Karpas-422 (cell line): Measurements from ENCODE around the gene SLC8A2. TPM values are rescaled to one million over a fixed set of nuclear protein-coding genes. Genes with fewer than 3 reads are reported as not detected.

Experiments
- DNase-seq: peaks from one replicate; pipeline ENCODE4 v3.0.0-alpha.2; 2015
- H2AFZ ChIP-seq: fragments of 200-600 bp; sonication (generic); 2 replicates; pipeline ENCODE4 v1.6.1; 2014; ENCODE audit warnings: antibody characterized with exemption, low read length, mixed read lengths
- H3K27ac ChIP-seq: fragments of 200-600 bp; sonication (generic); 2 replicates; pipeline ENCODE4 v1.5.1; 2014; ENCODE audit warnings: mild to moderate bottlenecking, low read length, moderate library complexity
- H3K27me3 ChIP-seq: fragments of 200-600 bp; sonication (generic); 2 replicates; pipeline ENCODE4 v1.6.1; 2014; ENCODE audit warnings: low read length, mixed read lengths
- H3K36me3 ChIP-seq: fragments of 200-600 bp; sonication (generic); 2 replicates; pipeline ENCODE4 v1.6.1; 2014; ENCODE audit warnings: low read length, mixed read lengths; ENCODE audit not compliant: insufficient read depth
- H3K4me1 ChIP-seq: fragments of 200-600 bp; sonication (generic); 2 replicates; pipeline ENCODE4 v1.6.1; 2014; ENCODE audit warnings: mild to moderate bottlenecking, low read length, mixed read lengths
- H3K4me2 ChIP-seq: fragments of 200-600 bp; sonication (generic); 2 replicates; pipeline ENCODE4 v1.6.1; 2014; ENCODE audit warnings: low read length, low read depth, mild to moderate bottlenecking; ENCODE audit not compliant: poor library complexity, severe bottlenecking
- H3K4me3 ChIP-seq: fragments of 200-600 bp; sonication (generic); 2 replicates; pipeline ENCODE4 v1.5.1; 2014; ENCODE audit warnings: mild to moderate bottlenecking, antibody characterized with exemption, low read length, mixed read lengths
- H3K79me2 ChIP-seq: fragments of 200-600 bp; sonication (generic); 2 replicates; pipeline ENCODE4 v1.6.1; 2014; ENCODE audit warnings: mild to moderate bottlenecking, low read length, mixed read lengths
- H3K9ac ChIP-seq: fragments of 200-600 bp; sonication (generic); 2 replicates; pipeline ENCODE4 v1.6.0; 2014; ENCODE audit warnings: low read length
- H3K9me2 ChIP-seq: fragments of 200-600 bp; sonication (generic), shearing (Covaris generic); replicated peaks from 2 replicates; pipeline ENCODE4 v1.6.0; 2014; ENCODE audit warnings: mild to moderate bottlenecking, low read length, moderate library complexity; ENCODE audit not compliant: insufficient read depth
- H3K9me3 ChIP-seq: fragments of 300-700, 200-600 bp; sonication (generic); 2 replicates; pipeline ENCODE4 v1.6.1; 2014; ENCODE audit warnings: low read length, mixed read lengths
- H4K20me1 ChIP-seq: fragments of 200-600 bp; sonication (generic); 2 replicates; pipeline ENCODE4 v1.6.1; 2014; ENCODE audit warnings: mild to moderate bottlenecking, antibody characterized with exemption, low read length, low read depth; ENCODE audit not compliant: insufficient read depth
- total RNA-seq: library from RNA; depleted of rRNA; stranded (reverse); fragments of >200 nt; shearing (Covaris generic); gene quantifications from 2 replicates; pipeline ENCODE4 v1.2.3, GENCODE V29; 2014; ENCODE audit warnings: low replicate concordance

SLC8A2 gene
- total RNA-seq, 1 experiment from 2014 or later: not detected

GRCh38 chr19:47480658-47481057, 9.0 kb upstream of the SLC8A2 start:
- no peak overlapping the region for H3K9ac ChIP-seq
- no peaks in the 10 kb centered on the region for H3K27me3 ChIP-seq
- no peak overlapping the region for H2AFZ ChIP-seq
- H3K4me3 ChIP-seq: no peak overlapping the region
- no peak overlapping the region for H3K27ac ChIP-seq
- H3K4me1 ChIP-seq: peaks cover 10% of the 10 kb centered on the region
- H4K20me1 ChIP-seq: no peaks in the 10 kb centered on the region
- H3K4me2 ChIP-seq: no peak overlapping the region
- no peaks in the 10 kb centered on the region for H3K9me3 ChIP-seq
- no peaks in the 10 kb centered on the region; the same call in 1 of the 2 replicates for H3K79me2 ChIP-seq
- no peaks in the 10 kb centered on the region for H3K36me3 ChIP-seq
- no peaks in the 10 kb centered on the region for H3K9me2 ChIP-seq
- no peak for DNase-seq

- no peaks in the 10 kb centered on the region for H4K20me1 ChIP-seq
- no peaks in the 10 kb centered on the region; the same call in 1 of the 2 replicates for H3K79me2 ChIP-seq
- no peaks in the 10 kb centered on the region for H3K9me3 ChIP-seq
- no peaks in the 10 kb centered on the region for H3K9me2 ChIP-seq
- H2AFZ ChIP-seq: no peak overlapping the region
- DNase-seq: no peak
- no peaks in the 10 kb centered on the region for H3K36me3 ChIP-seq
- H3K4me2 ChIP-seq: no peak overlapping the region
- H3K27ac ChIP-seq: no peak overlapping the region
- H3K4me3 ChIP-seq: no peak overlapping the region
- no peaks in the 10 kb centered on the region for H3K27me3 ChIP-seq
- H3K4me1 ChIP-seq: peaks cover 2% of the 10 kb centered on the region
- no peak overlapping the region for H3K9ac ChIP-seq
These were observed 8.2 kb upstream of the SLC8A2 start for GRCh38 chr19:47479701-47480503.

- Histone ChIP-seq H3K79me2 (no peaks in the 10 kb centered on the region), H3K9me3 (no peaks in the 10 kb centered on the region), H3K4me1 (no peaks in the 10 kb centered on the region), H3K4me3 (no peak overlapping the region), H3K9me2 (no peaks in the 10 kb centered on the region), H3K27ac (no peak overlapping the region), H4K20me1 (no peaks in the 10 kb centered on the region), H2AFZ (no peak overlapping the region), H3K36me3 (no peaks in the 10 kb centered on the region), H3K4me2 (no peak overlapping the region), H3K9ac (no peak overlapping the region), H3K27me3 (no peaks in the 10 kb centered on the region)
- no peak for DNase-seq
These were observed 4.8 kb upstream of the SLC8A2 start for GRCh38 chr19:47476438-47476972.

- Histone ChIP-seq H3K79me2 (no peaks in the 10 kb centered on the region), H3K27me3 (no peaks in the 10 kb centered on the region), H3K4me3 (no peak overlapping the region), H3K9ac (no peak overlapping the region), H3K36me3 (no peaks in the 10 kb centered on the region), H2AFZ (no peak overlapping the region), H3K9me3 (no peaks in the 10 kb centered on the region), H3K9me2 (no peaks in the 10 kb centered on the region), H3K27ac (no peak overlapping the region), H3K4me1 (no peaks in the 10 kb centered on the region), H4K20me1 (no peaks in the 10 kb centered on the region), H3K4me2 (no peak overlapping the region)
- DNase-seq: no peak
These were observed 3.8 kb upstream of the SLC8A2 start for GRCh38 chr19:47475465-47475864.

DNA sequence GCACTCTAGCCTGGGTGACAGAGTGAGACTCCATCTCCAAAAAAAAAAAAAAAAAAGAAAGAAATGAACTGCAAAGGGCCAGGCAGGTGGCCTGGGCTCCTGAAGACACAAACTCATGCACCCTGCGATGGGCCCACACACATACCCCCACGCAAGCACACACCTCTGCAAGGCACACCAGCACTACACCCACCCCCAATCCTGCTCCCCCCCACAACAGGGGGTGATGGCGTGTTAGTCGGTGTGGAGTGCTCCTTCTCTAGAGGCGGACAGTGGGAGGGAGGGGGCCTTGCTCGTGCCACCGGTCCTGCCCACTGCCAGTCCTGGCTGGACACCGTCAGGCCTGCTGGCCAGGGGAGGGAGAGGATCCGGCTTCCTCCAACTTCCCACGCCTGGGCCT, 1.6 kb upstream of the SLC8A2 start:
- H3K4me2 ChIP-seq: no peak overlapping the region
- H2AFZ ChIP-seq: no peak overlapping the region
- no peak overlapping the region for H3K9ac ChIP-seq
- no peaks in the 10 kb centered on the region for H3K4me1 ChIP-seq
- H3K27me3 ChIP-seq: no peaks in the 10 kb centered on the region
- H3K4me3 ChIP-seq: no peak overlapping the region
- H4K20me1 ChIP-seq: no peaks in the 10 kb centered on the region
- no peaks in the 10 kb centered on the region for H3K9me3 ChIP-seq
- no peaks in the 10 kb centered on the region for H3K79me2 ChIP-seq
- H3K9me2 ChIP-seq: no peaks in the 10 kb centered on the region
- H3K36me3 ChIP-seq: no peaks in the 10 kb centered on the region
- no peak for DNase-seq
- H3K27ac ChIP-seq: no peak overlapping the region

GRCh38 chr19:47471381-47471732, 336 bp downstream of the SLC8A2 start:
- Histone ChIP-seq H2AFZ (no peak overlapping the region), H3K79me2 (no peaks in the 10 kb centered on the region), H3K4me3 (no peak overlapping the region), H3K27me3 (no peaks in the 10 kb centered on the region), H3K4me1 (no peaks in the 10 kb centered on the region), H3K4me2 (no peak overlapping the region), H3K27ac (no peak overlapping the region), H3K36me3 (no peaks in the 10 kb centered on the region), H3K9me2 (no peaks in the 10 kb centered on the region), H4K20me1 (no peaks in the 10 kb centered on the region), H3K9ac (no peak overlapping the region), H3K9me3 (no peaks in the 10 kb centered on the region)
- DNase-seq: no peak

DNA sequence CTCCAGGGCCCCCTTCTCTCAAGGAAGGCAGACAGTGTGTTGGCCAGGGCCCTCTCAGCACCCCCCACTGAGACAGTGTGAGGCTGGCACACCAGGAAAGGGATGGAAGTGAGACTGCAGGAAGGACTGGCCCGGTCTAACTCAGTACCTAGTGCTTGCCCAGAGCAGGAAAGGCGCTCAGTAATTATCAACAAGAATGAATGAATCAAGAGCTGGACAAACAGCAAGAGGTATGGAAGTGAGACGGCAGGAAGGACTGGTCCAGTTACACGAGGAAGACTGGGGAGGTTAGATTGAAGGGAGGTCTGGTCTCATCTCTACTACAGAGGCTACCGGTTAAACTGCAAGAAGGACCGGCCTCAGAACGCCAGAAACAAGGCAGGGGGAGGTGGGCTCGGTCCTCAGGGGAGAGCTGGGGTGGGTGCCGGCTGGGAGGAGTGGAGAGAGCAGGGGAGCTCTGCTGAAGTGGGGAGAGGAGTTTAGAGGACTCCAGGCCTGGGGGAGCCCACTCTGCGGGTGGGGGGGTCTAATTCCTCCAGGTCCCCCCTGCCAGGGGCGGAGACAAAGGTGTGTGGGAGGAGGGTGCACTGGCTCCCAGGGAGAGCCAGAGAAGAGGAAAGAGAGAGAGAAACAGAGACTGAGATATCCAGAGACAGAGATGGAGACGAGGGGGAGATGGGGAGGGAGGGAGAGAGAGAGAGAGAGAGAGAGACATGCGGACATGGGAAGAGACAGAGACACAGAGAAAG, 1.1 kb downstream of the SLC8A2 start:
- Histone ChIP-seq H3K4me2 (no peak overlapping the region), H3K36me3 (no peaks in the 10 kb centered on the region), H3K79me2 (no peaks in the 10 kb centered on the region), H3K4me1 (no peaks in the 10 kb centered on the region), H3K27ac (no peak overlapping the region), H3K27me3 (no peaks in the 10 kb centered on the region), H2AFZ (no peak overlapping the region), H4K20me1 (no peaks in the 10 kb centered on the region), H3K9me3 (no peaks in the 10 kb centered on the region), H3K4me3 (no peak overlapping the region), H3K9me2 (no peaks in the 10 kb centered on the region), H3K9ac (no peak overlapping the region)
- DNase-seq: no peak

DNA sequence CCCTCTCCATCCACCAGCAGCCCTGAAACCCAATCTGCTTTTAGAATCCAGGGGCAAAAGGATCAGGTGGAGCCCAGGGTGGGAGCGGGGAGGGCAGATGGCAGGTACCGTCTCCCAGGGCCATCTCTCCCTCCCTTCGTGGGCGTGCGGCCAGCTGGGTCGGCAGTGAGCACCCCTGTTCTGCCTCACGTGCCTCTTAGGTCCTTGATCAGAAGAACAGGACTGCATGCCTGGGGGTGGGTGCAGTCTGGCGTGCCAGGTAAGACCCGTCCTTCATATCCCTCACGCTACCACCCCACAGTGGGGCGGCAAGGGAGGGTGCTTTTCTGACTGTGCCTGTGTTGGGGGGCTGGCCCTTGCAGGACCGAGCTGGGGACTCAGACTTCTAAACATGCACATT, 2.0 kb downstream of the SLC8A2 start:
- no peak overlapping the region for H3K9ac ChIP-seq
- no peaks in the 10 kb centered on the region for H3K9me3 ChIP-seq
- H3K27ac ChIP-seq: no peak overlapping the region
- H3K27me3 ChIP-seq: no peaks in the 10 kb centered on the region
- no peak for DNase-seq
- H3K36me3 ChIP-seq: no peaks in the 10 kb centered on the region
- H2AFZ ChIP-seq: no peak overlapping the region
- peaks cover 4% of the 10 kb centered on the region for H3K4me1 ChIP-seq
- H3K4me2 ChIP-seq: no peak overlapping the region
- H3K9me2 ChIP-seq: no peaks in the 10 kb centered on the region
- H3K4me3 ChIP-seq: no peak overlapping the region
- no peaks in the 10 kb centered on the region for H4K20me1 ChIP-seq
- no peaks in the 10 kb centered on the region for H3K79me2 ChIP-seq
